Lung microvascular endothelial cell (primary cell): ENCODE measurements around the gene FXYD7. TPM values are rescaled to one million over a fixed set of nuclear protein-coding genes. Genes with fewer than 3 reads are reported as not detected.
A peak's percentile ranks its signal among the peaks of the same experiment; 100 is the strongest.

Experiments
- DNase-seq, 2 donors: peaks; one replicate each; pipeline versions ENCODE4 v3.0.0 to v3.0.0-alpha.2; 2010; ENCODE audit warnings: low read depth in 2 of 2
- total RNA-seq: library from RNA; depleted of rRNA; stranded (reverse); fragments of >200 nt; gene quantifications from 2 replicates; pipeline ENCODE4 v1.2.1, GENCODE V29; 2014

The FXYD7 gene
- total RNA-seq, 1 donor from 2014 or later = not detected

DNA sequence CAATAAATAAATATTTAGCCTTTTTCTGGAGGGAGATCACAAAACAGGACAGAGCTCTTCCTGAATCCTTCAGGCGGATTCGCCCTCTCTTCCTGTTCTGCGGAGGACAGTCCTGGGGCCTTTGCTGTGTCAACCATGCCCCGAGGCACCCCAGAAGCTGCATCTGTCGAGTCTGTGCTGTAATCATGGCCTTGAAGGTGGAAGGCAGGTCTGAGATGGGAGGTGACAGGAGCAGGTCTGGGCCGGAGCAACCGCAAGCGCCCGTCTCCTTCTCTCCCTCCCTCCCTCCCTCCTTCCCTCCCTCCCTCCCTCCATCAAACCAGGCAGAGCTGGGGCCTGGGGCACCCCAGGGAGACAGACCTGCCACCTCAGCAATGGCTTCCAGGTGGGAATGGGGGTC, 32.1 kb upstream of the FXYD7 start:
- no peak for DNase-seq

DNA sequence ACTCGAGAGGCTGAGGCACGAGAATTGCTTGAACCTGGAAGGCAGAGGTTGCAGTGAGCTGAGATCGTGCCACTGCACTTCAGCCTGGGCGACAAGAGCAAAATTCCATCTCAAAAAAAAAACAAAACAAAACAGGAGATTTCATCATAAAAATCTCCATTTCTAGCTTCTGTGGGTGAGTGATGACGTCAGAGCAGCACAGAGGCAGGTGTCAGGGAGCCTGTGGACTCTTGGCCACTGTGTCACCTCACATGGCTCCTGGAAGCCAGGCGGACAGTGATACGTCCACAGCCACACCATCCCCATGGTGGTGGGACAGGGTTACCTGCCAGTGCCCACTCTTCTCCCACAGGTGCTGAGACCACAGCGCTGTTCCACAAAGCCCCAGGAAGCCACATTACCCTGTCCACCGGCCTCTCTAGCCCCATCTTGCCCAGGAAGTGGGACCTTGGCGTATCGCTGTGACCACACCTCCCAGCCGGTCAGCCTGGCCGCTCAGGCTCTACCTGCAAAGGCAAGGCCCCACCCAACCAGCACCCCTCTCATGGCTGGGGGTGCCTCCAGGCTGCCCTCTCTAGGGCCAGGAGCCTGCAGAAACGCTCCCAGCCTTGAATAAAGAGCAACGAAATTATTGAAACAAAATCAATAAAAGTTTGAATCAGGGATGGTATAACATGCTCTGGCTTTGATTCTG, 29.9 kb upstream of the FXYD7 start:
- DNase-seq = no peak

DNA sequence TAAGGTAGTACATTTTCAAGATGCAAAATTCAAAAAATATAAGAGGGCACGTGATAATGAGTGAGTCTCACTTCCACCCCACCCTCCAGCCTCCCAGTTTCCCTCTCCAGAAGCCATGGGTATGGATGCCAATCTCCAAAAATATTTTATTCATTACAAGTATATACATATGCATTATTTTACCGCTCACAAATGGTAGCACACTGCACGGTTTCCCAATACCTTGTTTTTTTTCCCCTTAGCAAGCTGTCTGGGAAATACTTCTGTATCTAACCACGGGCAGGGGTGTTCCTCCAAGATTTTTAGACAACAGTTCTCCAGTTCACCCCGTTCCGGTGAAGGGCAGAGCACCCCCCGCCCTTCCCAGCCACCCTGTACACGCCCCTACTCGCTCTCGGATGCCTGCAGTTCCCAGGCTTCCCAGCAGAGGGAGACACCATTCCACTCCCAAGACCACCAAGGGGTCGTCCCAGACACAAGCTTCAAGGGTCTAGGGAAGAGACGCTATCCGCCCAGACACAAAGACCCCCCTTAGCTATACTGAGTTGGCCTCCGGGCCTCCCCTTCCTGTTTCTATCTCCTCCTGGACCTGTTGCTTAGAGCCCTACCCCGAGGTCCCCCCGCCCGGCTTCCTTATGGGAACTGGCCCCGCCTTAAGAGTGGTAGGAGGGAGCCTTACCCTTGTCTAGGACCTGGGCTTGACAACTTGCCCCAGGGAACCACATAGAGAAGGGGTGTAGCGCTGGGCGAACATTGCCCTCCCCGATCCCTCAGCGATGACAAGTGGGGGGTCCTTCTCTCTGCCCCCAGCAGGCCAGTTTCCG, 28.5 kb upstream of the FXYD7 start:
- DNase-seq = peak; percentile 38 to 67

DNA sequence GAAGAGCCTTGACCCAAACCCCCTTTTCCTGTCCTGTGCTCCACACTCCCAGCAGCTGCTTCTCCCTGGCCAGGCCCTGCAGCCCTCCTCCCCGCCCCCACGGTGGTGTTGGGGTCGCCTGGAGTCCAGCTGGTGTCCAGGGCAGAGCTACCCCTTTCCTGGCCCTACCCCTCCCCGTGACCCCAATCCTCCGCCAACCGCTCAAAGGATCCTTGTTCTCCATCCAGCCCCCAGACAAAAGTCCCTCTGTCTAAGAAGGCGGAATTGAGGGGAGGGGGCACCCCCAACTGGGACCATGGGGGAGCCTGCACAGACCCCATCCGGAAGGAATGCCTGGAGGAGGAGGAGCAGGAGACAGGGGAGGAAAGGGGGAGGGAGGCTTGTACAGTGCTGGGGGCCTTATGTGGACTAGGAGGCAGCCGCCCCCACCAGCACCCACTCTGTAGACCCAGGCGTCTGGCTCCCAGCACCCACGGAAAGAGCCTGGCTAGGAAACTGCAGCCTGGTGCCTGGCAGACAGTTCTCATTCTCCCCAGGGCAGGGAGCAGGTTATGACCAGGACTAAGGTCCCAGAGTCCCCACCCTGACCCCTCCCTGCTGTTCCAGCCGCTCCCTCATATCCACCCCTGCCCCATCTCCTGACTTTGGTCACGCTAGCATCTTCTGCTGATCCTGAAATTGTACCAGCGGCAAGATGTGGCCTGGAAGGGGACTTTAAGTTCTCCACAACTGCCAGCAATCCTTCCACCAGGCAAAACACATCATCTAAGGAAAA, 27.7 kb upstream of the FXYD7 start, which contains the start of gene FXYD3:
FXYD3 (plus strand) TSS at position 647 of the 775 bp plus-strand sequence. CDS start 3,554 bp downstream, outside the sequence.
- no peak for DNase-seq

DNA sequence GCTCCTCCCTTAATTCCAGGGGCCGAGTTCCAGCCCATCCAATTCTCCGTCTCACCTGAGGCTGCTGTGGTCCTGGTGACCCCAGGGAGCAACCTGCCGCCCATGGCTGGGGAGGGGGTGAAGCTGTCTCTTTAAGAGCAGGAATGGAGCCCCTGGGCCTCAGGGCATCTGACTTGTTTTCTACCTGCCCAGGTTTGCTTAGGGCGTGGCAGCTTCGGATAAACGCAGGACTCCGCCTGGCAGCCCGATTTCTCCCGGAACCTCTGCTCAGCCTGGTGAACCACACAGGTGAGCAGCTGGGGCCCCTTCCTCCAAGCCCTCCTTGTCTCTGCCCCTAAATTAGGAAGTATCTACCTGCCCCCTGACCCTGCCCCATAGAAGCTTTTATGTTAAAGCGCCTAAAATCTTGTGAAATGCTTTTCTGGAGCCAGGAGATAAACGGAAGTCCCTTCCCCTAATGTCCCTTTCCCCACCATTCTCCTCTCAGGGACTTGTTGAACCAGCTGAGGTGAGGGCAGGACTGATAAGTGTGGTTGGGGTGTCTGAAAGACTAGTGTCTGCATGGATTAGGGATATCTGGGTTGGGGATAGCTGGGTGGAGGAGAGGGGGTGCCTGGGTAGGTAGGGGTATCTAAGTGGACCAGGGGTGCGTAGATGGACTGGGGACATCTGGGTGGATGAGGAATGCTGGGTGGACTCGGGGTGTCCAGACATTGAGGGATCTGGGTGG, 26.8 kb upstream of the FXYD7 start:
- DNase-seq = no peak

DNA sequence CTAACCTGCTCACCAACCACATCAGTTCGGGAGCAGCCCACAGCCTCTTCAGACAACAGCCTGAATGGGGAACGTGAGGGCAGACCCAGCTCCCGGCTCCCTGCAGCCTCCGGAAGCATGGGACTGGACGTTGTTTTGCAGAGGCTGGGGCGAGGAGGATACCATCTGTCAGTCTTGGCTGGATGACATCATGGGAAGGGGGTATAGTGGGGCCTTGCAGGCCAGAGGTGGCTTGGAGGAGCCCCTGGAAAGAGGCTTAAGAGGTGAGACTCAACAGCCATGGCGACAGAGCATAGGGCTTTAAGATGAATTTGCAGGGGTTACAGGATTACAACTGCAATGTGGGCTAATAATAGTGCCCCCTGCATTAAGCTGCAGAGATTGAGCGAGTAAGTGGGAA, 25.9 kb upstream of the FXYD7 start:
- no peak for DNase-seq

DNA sequence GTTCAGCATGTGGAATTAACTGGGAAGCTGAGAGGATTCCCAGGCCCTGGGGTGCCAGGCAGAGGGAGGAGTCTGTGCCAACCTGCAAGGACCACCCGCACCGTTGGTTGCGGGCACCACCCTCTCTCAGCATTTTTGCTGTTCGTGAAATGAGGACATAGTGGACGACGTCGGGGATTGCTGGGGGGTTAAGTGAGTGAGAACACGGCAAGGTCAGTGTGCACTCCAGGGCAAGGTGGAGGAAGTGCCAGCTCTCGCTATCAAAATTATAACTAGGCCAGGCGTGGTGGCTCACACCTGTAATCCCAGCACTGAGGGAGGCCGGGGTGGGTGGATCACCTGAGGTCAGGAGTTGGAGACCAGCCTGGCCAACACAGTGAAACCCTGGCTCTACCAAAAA, 25.3 kb upstream of the FXYD7 start:
- DNase-seq = no peak

DNA sequence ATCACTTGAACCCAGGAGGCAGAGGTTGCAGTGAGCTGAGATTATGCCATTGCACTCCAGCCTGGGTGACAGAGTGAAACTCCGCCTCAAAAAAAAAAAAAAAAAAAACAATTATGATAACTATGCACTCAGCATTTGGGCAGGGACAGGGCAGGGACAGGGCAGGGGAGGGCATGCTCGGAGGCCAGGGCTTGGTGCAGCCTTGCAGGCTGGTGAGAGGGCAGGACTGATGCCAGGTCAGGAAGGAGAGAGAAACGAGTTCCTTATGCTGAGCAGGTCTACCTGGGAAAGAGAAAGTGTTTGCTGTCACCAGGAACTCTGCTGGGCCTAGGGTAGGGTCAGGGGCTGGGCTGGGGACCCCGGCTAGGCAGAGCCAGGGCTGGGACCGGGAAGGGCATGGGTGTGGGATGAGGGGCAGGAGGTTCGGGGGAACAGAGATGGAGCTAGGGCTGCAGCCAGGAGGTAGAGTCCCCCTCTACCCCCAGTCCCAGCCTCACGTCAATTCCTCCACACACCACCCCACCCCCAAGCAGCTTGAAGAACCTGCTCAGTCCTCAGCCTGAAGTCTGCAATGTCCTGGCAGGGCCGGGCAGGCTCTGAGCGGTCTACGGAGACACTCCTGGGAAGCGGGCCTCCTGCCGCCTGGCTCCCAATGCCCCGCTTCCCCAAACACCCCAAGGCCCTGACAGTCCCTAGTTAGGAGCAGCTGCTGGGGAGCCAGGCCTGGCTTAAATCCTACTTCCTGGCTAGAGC, 24.6 kb upstream of the FXYD7 start:
- DNase-seq = no peak

DNA sequence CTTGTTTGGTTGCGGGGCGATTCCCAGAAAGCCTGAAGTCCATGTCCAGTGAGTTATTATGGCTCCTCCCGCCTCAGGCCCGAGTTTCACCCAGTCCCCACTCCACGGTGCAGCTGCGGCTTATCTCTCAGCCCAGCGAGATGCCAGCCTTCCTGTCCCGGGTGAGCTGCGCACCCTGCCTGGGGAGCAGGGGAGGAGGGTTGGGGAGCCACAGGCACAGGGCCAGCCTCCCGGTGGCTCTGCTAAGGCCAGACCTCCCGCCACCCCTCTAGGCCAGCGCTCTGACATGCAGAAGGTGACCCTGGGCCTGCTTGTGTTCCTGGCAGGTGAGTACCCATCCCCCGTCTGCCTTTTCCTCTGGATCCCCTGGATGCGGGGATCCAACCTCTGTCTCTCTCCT, 24.0 kb upstream of the FXYD7 start:
- DNase-seq = no peak

DNA sequence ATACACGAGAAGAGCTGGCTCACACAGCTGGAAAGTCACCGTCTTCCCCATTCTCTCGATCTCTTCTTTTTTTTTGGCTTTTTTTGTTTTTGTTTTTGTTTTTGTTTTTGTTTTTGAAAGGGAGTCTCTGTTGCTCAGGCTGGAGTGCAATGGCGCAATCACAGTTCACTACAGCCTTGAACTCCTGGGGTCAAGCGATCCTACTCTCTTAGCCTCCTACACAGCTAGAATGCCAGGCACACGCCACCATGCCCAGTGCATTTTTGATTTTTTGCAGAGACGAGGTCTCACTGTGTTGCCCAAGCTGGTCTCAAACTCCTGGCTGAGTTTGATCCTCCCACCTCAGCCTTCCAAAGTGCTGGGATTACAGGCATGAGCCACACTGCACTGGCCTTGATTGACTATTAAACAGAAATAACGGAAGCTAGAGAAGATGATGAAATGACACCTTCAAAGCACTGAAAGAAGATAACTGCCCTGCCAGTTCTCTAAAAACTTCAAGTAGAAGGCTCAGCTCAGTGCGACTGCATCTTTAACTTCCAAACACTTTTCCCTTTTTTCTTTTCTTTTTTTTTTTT, 23.4 kb upstream of the FXYD7 start:
- DNase-seq = no peak

DNA sequence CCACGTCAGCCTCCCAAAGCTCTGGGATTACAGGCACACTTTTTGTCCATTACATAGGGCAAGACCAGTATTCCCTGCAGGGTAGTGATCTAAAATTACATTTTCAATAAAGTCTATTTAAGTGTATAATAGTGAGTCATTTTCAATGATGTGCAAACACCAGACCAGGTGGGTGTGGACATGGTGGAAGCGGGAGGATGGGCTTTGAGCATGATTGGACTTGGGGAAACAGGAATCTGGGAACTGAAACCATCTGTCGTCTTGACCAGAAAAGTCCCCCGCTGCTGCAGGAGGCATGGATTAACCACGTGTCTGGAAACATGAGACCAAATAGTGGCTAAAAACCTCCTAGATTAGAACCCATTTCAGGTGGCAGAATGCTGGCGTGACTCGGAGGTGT, 22.6 kb upstream of the FXYD7 start:
- no peak for DNase-seq

DNA sequence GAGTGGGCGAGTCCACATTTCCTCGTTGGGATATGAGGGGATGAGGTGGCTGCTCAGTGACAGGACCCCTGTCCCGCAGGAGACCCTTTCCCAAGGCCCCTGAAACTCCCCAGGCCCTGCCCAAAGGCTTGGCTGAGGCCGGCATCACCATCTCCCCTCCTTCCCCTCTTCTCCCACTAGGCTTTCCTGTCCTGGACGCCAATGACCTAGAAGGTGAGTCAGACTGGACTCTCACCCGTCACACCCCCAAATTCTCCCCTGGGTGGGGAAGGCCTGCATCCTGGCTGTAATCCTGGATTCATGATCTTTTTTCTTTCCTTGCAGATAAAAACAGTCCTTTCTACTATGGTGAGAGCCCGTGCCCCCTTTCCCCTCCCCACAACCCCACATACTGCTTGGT, 22.2 kb upstream of the FXYD7 start:
- no peak for DNase-seq

DNA sequence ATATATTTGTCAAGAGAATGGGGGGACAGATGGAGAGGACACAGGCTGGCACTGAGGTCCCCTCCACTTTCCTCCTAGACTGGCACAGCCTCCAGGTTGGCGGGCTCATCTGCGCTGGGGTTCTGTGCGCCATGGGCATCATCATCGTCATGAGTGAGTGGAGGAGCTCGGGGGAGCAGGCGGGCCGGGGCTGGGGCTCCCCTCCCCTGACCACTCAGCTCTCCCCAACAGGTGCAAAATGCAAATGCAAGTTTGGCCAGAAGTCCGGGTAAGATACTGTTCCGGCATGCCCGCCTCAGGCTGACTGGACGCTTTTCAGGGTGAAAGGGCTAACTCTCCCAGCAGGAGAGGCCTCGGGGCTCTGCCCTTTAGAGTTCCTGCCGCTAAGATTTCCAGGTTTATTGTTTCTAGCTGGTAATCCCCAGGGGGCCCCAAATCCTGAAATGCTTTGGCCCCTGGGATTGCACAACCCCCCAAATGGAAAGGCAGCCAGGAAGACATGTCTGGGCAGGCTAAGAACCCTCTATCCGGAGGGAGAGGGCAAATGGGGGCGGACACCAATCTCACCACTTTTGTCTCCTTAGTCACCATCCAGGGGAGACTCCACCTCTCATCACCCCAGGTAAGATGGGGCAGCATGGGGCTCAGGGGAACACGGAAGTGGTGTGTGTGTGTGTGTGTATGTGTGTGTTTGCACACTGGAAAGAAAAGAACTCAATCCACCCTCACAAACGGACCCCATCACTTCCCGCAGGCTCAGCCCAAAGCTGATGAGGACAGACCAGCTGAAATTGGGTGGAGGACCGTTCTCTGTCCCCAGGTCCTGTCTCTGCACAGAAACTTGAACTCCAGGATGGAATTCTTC, 20.1 kb upstream of the FXYD7 start:
- DNase-seq = no peak

DNA sequence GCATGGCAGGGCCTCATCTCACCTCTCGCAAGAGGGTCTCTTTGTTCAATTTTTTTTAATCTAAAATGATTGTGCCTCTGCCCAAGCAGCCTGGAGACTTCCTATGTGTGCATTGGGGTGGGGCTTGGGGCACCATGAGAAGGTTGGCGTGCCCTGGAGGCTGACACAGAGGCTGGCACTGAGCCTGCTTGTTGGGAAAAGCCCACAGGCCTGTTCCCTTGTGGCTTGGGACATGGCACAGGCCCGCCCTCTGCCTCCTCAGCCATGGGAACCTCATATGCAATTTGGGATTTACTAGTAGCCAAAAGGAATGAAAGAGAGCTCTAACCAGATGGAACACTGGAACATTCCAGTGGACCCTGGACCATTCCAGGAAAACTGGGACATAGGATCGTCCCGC, 19.5 kb upstream of the FXYD7 start:
- no peak for DNase-seq

DNA sequence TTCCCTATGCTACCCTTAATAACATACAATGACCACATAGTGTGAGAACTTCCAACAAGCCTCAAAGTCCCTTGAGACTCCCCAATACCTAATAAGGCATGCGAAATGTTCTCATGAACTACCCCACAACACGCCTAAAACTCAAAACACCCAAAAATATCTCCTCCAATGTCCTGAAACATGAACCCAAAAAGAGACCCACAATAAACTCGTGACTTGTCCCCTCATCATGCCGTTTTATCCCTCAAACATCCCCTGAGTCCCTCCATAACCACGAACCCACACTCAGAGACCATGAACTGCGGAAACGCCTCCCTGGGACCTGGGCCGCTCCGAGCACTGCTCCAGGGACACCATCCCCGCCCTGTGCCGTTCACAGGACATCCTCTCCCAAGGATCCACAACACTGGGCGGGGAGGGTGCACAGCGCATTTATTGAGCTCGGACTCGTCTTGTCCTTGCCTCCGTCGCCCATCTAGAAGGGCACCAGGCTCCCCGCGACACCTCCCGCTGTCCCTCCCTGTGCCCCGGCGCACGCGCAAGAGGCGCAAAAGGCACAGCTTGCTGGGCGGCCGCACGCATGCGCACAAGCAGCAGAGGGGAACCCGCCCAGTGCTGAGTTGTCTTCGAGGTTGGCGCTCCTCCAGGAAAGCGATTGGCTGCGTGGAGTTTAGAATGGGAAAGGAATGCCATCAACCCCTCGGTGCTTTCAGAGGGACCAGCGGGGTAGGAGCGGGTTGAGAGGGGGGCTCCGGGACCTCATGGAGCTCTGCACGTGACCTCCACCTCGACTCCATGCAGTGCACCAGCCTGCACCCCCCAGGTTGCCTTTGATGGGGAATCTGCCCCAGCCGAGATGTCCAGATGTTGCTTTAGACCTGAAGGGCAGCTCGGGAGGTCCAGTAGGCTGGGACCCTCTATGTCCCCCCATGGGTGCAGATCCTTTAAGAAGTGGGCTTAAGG, 18.7 kb upstream of the FXYD7 start:
- DNase-seq = peak; percentile 91 to 92

DNA sequence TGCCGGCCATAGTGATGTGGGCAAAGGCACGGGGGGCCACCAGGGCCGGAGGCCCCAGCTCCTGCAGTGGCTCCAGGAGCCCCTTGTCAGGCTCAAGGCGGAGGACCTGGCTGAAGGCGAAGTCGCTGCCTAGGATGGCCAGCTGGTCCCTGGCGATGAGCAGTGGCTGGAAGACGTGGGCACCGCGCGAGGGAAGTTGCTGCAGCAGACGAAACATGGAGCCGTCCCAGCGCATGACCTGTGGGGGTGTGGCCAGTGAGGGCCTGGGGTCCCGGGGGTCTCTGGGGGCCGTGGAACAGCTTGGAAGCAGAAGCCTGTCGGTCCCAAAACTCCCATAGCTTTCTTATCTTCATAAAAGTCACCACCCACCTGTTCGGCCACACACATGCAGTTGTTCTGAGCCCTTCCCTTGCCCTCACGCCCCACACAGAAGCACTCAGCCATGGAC, 17.8 kb upstream of the FXYD7 start:
- DNase-seq = no peak

DNA sequence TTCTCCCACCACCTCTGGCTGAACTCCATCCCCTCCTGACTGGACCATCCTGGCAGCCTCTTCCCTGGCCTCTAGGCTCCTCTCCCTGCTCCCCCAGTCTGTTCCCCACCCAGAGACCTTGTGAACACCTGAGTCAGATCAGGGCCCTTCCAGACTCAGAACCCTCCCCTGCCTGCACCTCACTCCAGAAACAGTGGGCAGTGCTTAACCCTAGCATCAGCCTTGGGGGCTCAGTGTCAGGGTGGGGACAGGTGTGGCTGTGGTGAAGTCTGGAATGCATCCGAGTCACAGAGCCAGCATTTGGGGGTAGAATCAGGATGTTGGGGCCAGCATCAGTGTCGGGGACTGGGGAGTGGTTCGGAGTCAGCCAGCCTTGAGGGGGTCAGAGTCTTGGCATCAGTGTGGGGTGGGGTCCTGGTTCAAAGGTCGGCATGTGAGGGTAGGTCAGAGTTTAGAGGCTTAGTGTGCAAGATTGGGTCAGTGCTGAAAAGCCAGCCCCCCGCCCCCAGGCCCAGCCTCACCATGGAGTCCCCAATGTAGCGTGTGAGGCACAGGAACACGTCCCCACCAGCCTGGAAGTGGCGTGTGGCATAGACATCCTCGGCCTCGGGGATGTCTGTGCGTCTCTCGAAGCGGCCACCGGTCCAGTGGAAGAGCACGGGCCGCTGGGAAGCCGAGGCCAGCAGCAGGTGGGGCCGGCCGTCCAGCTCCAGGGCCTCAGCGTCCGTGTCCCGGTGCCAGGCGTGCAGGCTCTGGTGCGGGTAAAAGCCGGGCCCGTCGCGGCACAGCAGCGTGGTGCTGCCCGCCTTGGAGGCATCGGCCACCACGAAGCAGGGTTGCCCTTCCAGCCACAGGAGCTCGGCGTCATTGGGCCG, 17.1 kb upstream of the FXYD7 start:
- no peak for DNase-seq
